Ishikawa (cell line): ENCODE data around the gene SPINK5.

Experiments used
- EP300 ChIP-seq: IDR thresholded peaks from 2 replicates; pipeline ENCODE4 v1.6.1; 2012; ENCODE audit warnings: borderline replicate concordance
- MAX ChIP-seq: IDR thresholded peaks from 2 replicates; pipeline ENCODE4 v1.6.1; 2012
- NFIC ChIP-seq: IDR thresholded peaks from 2 replicates; pipeline ENCODE4 v1.6.1; 2012
- REST ChIP-seq: IDR thresholded peaks from 2 replicates; pipeline ENCODE4 v1.6.1; 2012; ENCODE audit warnings: low read depth, mild to moderate bottlenecking
- YY1 ChIP-seq: IDR thresholded peaks from 2 replicates; pipeline ENCODE4 v1.6.1; 2012; ENCODE audit warnings: low read depth

- TF ChIP-seq REST, result no peak
- no peak for TF ChIP-seq YY1
- TF ChIP-seq EP300, result no peak
- no peak for TF ChIP-seq MAX
- no peak for TF ChIP-seq NFIC
Measured at GRCh38 chr5:148084269-148084668, 20.5 kb downstream of the SPINK5 start.
